Measurements from ENCODE around the gene KLRC1. TPM values are rescaled to one million over a fixed set of nuclear protein-coding genes. Genes with fewer than 3 reads are reported as not detected.

The KLRC1 gene
- not detected in 2 replicates for polyA plus RNA-seq (2011; rRNA removed)
- not detected in 2 replicates for polyA plus RNA-seq (2012; cell fraction: cytosol; rRNA removed)
- polyA plus RNA-seq (2012; cell fraction: nucleus; rRNA removed) = not detected in 2 replicates
- not detected in 3 replicates for polyA plus RNA-seq (2017; fragmentation: RNase III; extraction: RNeasy Plus Mini Kit Qiagen cat#74134 plus additional on column Dnase treatment)
- polyA minus RNA-seq (2011; rRNA and poly(A)+ RNA removed) = not detected in 2 replicates

DNA sequence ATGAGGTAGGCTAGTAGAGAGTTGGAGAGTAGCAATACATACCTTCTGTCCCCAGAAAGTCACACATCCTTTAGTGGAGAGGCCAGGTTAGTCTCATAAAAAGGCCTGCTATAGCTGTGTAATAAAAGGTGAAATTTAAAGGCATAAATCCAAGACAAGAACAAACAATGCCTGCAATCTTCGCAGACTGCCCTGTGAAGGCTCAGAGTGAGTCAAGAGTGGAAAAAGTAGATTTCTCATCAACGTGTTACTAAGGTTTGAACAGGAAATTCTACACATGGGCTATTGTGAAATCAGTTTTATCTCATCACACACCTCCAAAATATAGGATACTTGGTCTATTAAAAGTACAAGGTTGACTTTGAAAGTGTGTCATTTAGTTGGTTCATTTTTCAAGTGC, at the start of gene KLRC1:
KLRC1 (minus strand) TSS at position 222 of the 400 bp plus-strand sequence. CDS start 2,221 bp downstream, outside the sequence.
- ATAC-seq (no peak), DNase-seq (ENCODE audit: low read depth in 1 of 2, low spot score in 1 of 2) (no peak), FAIRE-seq (peak; percentile 23)
- H3K4me3 ChIP-seq = no peak within 1 kb of the TSS
- WGBS (ENCODE audit: missing lambda C conversion rate) = 21% methylated on average over 2 of the region's 2 CpGs
- TF ChIP-seq TP53 (CRISPR knock-in tag; IDR thresholded peaks at IDR 0.05) (no peak), HOXA7 (CRISPR knock-in tag; IDR thresholded peaks at IDR 0.05) (no peak), ESRRA (IDR thresholded peaks at IDR 0.05; ENCODE audit: borderline replicate concordance, low read length) (no peak), JUNB (IDR thresholded peaks at IDR 0.05) (no peak), PHF8 (IDR thresholded peaks at IDR 0.05; ENCODE audit: borderline replicate concordance, low read depth) (no peak), ZSCAN20 (CRISPR knock-in tag; IDR thresholded peaks at IDR 0.05) (no peak), EHMT2 (IDR thresholded peaks at IDR 0.05; ENCODE audit: low read depth) (no peak), HEYL (CRISPR knock-in tag; IDR thresholded peaks at IDR 0.05) (no peak), MYC (IDR thresholded peaks at IDR 0.05; ENCODE audit: borderline replicate concordance, low read length) (no peak), CBX8 (IDR thresholded peaks at IDR 0.05) (no peak), HOXB13 (CRISPR knock-in tag; IDR thresholded peaks at IDR 0.05; ENCODE audit: low read depth) (no peak)
- TF ChIP-seq, protein P1, sequence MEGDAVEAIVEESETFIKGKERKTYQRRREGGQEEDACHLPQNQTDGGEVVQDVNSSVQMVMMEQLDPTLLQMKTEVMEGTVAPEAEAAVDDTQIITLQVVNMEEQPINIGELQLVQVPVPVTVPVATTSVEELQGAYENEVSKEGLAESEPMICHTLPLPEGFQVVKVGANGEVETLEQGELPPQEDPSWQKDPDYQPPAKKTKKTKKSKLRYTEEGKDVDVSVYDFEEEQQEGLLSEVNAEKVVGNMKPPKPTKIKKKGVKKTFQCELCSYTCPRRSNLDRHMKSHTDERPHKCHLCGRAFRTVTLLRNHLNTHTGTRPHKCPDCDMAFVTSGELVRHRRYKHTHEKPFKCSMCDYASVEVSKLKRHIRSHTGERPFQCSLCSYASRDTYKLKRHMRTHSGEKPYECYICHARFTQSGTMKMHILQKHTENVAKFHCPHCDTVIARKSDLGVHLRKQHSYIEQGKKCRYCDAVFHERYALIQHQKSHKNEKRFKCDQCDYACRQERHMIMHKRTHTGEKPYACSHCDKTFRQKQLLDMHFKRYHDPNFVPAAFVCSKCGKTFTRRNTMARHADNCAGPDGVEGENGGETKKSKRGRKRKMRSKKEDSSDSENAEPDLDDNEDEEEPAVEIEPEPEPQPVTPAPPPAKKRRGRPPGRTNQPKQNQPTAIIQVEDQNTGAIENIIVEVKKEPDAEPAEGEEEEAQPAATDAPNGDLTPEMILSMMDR (IDR thresholded peaks at IDR 0.05) = no peak
- H3K4me2 ChIP-seq = no peak within 1 kb of the TSS
- no peaks in the 10 kb centered on the region for H3K4me1 ChIP-seq
- no peak within 1 kb of the TSS for H3K27ac ChIP-seq
- POLR2A ChIA-PET = no interaction called here
- peaks cover 19% of the 10 kb centered on the region; the same call in 2 of the 3 replicates for H3K9me3 ChIP-seq
- CTCF ChIA-PET = no interaction called here

DNA sequence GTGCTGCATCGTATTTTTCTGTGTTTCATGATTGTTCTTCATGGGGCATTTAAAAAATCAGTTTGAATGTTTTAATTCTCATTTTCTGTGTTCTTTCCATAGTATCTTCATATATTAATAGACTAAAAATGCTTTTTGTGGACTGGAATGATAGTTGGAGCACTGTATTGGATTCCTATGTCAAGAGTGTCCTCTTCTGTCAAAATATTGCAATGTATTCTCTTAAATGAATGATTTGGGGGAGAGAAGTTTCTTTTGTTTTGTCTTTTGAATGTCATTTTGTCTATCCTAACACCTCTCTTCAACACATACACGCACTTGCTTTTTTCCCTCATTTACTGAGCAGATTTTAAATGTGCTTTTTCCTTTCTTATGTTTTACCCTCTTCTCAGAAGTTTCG, 47.9 kb upstream of the KLRC1 start:
- CTCF ChIA-PET = interaction anchor here (1.3 to 1.8 kb wide), 2 partner anchors 135 to 170 kb away, joined by 6 to 7 read pairs; no protein-coding TSS in a partner anchor
- 23% methylated on average over 3 of the region's 3 CpGs for WGBS (ENCODE audit: missing lambda C conversion rate)
- Histone ChIP-seq H3K4me3 (no peak overlapping the region), H3K27ac (no peak overlapping the region), H3K9me3 (0 out of 3 replicates have a peak, but pooled peaks cover 3% of the 10 kb centered on the region), H3K4me2 (no peak overlapping the region; the same call in 2 of the 3 replicates), H3K4me1 (no peaks in the 10 kb centered on the region)
- FAIRE-seq (no peak), DNase-seq (ENCODE audit: low read depth in 1 of 2, low spot score in 1 of 2) (peak in 1 of 2 experiments; percentile 41), ATAC-seq (peak in 1 of 2 experiments; percentile 51; a peak in 2 of 6 replicates)
- POLR2A ChIA-PET = no interaction called here
- TF ChIP-seq SMC3 (IDR thresholded peaks at IDR 0.05) (peak; percentile 89), ZFP36 (IDR thresholded peaks at IDR 0.05; ENCODE audit: borderline replicate concordance, partially characterized antibody) (no peak), CBX2 (IDR thresholded peaks at IDR 0.05; ENCODE audit: borderline replicate concordance, low read depth) (no peak), RAD21 (conservative IDR thresholded peaks at IDR 0.05 in 1 of 2, IDR thresholded peaks at IDR 0.05 in 1 of 2) (peak; percentile 85 to 89)
- TF ChIP-seq, protein P2, sequence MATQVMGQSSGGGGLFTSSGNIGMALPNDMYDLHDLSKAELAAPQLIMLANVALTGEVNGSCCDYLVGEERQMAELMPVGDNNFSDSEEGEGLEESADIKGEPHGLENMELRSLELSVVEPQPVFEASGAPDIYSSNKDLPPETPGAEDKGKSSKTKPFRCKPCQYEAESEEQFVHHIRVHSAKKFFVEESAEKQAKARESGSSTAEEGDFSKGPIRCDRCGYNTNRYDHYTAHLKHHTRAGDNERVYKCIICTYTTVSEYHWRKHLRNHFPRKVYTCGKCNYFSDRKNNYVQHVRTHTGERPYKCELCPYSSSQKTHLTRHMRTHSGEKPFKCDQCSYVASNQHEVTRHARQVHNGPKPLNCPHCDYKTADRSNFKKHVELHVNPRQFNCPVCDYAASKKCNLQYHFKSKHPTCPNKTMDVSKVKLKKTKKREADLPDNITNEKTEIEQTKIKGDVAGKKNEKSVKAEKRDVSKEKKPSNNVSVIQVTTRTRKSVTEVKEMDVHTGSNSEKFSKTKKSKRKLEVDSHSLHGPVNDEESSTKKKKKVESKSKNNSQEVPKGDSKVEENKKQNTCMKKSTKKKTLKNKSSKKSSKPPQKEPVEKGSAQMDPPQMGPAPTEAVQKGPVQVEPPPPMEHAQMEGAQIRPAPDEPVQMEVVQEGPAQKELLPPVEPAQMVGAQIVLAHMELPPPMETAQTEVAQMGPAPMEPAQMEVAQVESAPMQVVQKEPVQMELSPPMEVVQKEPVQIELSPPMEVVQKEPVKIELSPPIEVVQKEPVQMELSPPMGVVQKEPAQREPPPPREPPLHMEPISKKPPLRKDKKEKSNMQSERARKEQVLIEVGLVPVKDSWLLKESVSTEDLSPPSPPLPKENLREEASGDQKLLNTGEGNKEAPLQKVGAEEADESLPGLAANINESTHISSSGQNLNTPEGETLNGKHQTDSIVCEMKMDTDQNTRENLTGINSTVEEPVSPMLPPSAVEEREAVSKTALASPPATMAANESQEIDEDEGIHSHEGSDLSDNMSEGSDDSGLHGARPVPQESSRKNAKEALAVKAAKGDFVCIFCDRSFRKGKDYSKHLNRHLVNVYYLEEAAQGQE (IDR thresholded peaks at IDR 0.05) = no peak
- TF ChIP-seq, protein P1 (IDR thresholded peaks at IDR 0.05) = peak; percentile 70
